ENCODE data around the gene SV2C. TPM values are rescaled to one million over a fixed set of nuclear protein-coding genes. Genes with fewer than 3 reads are reported as not detected.

Gene SV2C
- total and polyA plus RNA-seq, 10 of the 15 experiments (the other 5 are each of a cell fraction or from before 2014, with no cell fraction given) = under 0.01 to 1.1 (median 0.63) TPM

- CTCF ChIA-PET = interaction anchor here (1.0 kb wide), 1 partner anchor 258 kb away, joined by 3 read pairs; no protein-coding TSS in a partner anchor
- H3K4me2 ChIP-seq (ENCODE audit: control insufficient read depth, insufficient read depth) = no peak overlapping the region
- no peak for FAIRE-seq
Observed at GRCh38 chr5:76325326-76325725, 242.1 kb downstream of the SV2C start.

More at GRCh38 chr5:76325326-76325725, 242.1 kb downstream of the SV2C start:
- Histone ChIP-seq H3K36me3 (ENCODE audit: control insufficient read depth in 2 of 2, insufficient read depth in 2 of 2, low read length in 1 of 2) (no peaks in the 10 kb centered on the region), H2AFZ (ENCODE audit: control insufficient read depth, low read depth, low read length) (no peak overlapping the region), H3K27me3 (replicated peaks in 1 of 2; ENCODE audit: control insufficient read depth in 2 of 2, insufficient read depth in 2 of 2, low read length in 1 of 2) (no peaks in the 10 kb centered on the region), H3K79me2 (ENCODE audit: control insufficient read depth, insufficient read depth, low read length) (no peaks in the 10 kb centered on the region), H4K20me1 (ENCODE audit: control insufficient read depth, insufficient read depth) (no peaks in the 10 kb centered on the region), H3K9me3 (replicated peaks; ENCODE audit: control insufficient read depth, insufficient read depth, low read length) (no peaks in the 10 kb centered on the region), H3K27ac (ENCODE audit: control insufficient read depth, insufficient read depth) (no peak overlapping the region), H3K4me3 (no peak overlapping the region), H3K9ac (ENCODE audit: control insufficient read depth, insufficient read depth, low read length) (no peak overlapping the region), H3K4me1 (ENCODE audit: control insufficient read depth, insufficient read depth, low read length) (no peaks in the 10 kb centered on the region)
- ChIA-PET POLR2A (no interaction called here), RAD21 (ENCODE audit: unreplicated experiment) (no interaction called here), SMC1A (ENCODE audit: uncharacterized antibody, unreplicated experiment) (interaction anchor here (1.7 kb wide), 1 partner anchor 9 kb away, joined by 11 read pairs; no protein-coding TSS in a partner anchor)
- intact Hi-C loops (cut with micrococcal nuclease; ENCODE audit: unreplicated experiment) (no loop called here), in situ Hi-C loops (cut with MboI) (no loop called here)
- ATAC-seq (no peak), DNase-seq (ENCODE audit: low read depth, low spot score) (no peak)
- TF ChIP-seq MYB (IDR thresholded peaks at IDR 0.05; ENCODE audit: borderline replicate concordance, low read depth, low read length) (no peak), ELK1 (IDR thresholded peaks at IDR 0.05; ENCODE audit: low read depth, low read length) (no peak), TCF12 (IDR thresholded peaks at IDR 0.05; ENCODE audit: low read depth, low read length) (no peak), NFIC (IDR thresholded peaks at IDR 0.05; ENCODE audit: low read depth, low read length) (no peak), CBFB (IDR thresholded peaks at IDR 0.05; ENCODE audit: low read depth) (no peak), BHLHE40 (IDR thresholded peaks at IDR 0.05; ENCODE audit: borderline replicate concordance in 1 of 2, low read depth in 2 of 2, low read length in 1 of 2) (no peak), PRDM15 (CRISPR knock-in tag; IDR thresholded peaks at IDR 0.05) (no peak), MTA3 (IDR thresholded peaks at IDR 0.05; ENCODE audit: borderline replicate concordance, low read length) (no peak)
- TF ChIP-seq, protein P1, sequence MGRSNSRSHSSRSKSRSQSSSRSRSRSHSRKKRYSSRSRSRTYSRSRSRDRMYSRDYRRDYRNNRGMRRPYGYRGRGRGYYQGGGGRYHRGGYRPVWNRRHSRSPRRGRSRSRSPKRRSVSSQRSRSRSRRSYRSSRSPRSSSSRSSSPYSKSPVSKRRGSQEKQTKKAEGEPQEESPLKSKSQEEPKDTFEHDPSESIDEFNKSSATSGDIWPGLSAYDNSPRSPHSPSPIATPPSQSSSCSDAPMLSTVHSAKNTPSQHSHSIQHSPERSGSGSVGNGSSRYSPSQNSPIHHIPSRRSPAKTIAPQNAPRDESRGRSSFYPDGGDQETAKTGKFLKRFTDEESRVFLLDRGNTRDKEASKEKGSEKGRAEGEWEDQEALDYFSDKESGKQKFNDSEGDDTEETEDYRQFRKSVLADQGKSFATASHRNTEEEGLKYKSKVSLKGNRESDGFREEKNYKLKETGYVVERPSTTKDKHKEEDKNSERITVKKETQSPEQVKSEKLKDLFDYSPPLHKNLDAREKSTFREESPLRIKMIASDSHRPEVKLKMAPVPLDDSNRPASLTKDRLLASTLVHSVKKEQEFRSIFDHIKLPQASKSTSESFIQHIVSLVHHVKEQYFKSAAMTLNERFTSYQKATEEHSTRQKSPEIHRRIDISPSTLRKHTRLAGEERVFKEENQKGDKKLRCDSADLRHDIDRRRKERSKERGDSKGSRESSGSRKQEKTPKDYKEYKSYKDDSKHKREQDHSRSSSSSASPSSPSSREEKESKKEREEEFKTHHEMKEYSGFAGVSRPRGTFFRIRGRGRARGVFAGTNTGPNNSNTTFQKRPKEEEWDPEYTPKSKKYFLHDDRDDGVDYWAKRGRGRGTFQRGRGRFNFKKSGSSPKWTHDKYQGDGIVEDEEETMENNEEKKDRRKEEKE (IDR thresholded peaks at IDR 0.05) = no peak
- TF ChIP-seq, protein P2, sequence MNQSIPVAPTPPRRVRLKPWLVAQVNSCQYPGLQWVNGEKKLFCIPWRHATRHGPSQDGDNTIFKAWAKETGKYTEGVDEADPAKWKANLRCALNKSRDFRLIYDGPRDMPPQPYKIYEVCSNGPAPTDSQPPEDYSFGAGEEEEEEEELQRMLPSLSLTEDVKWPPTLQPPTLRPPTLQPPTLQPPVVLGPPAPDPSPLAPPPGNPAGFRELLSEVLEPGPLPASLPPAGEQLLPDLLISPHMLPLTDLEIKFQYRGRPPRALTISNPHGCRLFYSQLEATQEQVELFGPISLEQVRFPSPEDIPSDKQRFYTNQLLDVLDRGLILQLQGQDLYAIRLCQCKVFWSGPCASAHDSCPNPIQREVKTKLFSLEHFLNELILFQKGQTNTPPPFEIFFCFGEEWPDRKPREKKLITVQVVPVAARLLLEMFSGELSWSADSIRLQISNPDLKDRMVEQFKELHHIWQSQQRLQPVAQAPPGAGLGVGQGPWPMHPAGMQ (IDR thresholded peaks at IDR 0.05; ENCODE audit: borderline replicate concordance) = no peak
- TF ChIP-seq, protein P3, sequence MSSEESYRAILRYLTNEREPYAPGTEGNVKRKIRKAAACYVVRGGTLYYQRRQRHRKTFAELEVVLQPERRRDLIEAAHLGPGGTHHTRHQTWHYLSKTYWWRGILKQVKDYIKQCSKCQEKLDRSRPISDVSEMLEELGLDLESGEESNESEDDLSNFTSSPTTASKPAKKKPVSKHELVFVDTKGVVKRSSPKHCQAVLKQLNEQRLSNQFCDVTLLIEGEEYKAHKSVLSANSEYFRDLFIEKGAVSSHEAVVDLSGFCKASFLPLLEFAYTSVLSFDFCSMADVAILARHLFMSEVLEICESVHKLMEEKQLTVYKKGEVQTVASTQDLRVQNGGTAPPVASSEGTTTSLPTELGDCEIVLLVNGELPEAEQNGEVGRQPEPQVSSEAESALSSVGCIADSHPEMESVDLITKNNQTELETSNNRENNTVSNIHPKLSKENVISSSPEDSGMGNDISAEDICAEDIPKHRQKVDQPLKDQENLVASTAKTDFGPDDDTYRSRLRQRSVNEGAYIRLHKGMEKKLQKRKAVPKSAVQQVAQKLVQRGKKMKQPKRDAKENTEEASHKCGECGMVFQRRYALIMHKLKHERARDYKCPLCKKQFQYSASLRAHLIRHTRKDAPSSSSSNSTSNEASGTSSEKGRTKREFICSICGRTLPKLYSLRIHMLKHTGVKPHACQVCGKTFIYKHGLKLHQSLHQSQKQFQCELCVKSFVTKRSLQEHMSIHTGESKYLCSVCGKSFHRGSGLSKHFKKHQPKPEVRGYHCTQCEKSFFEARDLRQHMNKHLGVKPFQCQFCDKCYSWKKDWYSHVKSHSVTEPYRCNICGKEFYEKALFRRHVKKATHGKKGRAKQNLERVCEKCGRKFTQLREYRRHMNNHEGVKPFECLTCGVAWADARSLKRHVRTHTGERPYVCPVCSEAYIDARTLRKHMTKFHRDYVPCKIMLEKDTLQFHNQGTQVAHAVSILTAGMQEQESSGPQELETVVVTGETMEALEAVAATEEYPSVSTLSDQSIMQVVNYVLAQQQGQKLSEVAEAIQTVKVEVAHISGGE (CRISPR knock-in tag; IDR thresholded peaks at IDR 0.05) = no peak
- WGBS (ENCODE audit: insufficient coverage, insufficient replicate concordance, low lambda C conversion rate, missing lambda C conversion rate) = 33% methylated on average over 7 of the region's 7 CpGs
- BruUV-seq (replicated peaks) = no TSS peak
